GM12872 (cell line): ENCODE measurements around the gene CCDC85C.

Experiments used
- CTCF ChIP-seq: IDR thresholded peaks from 3 replicates; pipeline ENCODE4 v1.5.1; 2011; ENCODE audit warnings: low read depth, mild to moderate bottlenecking, low read length, moderate library complexity; ENCODE audit not compliant: insufficient read depth

Gene CCDC85C

GRCh38 chr14:99589651-99590530 lies 14.1 kb downstream of the CCDC85C start:
- no peak for TF ChIP-seq CTCF

- TF ChIP-seq CTCF = no peak
Observed at GRCh38 chr14:99589031-99589441, 15.0 kb downstream of the CCDC85C start.

GRCh38 chr14:99587460-99588278 lies 16.3 kb downstream of the CCDC85C start:
- TF ChIP-seq CTCF = no peak

GRCh38 chr14:99586761-99587459 lies 17.1 kb downstream of the CCDC85C start:
- no peak for TF ChIP-seq CTCF

GRCh38 chr14:99586054-99586760 lies 17.8 kb downstream of the CCDC85C start:
- no peak for TF ChIP-seq CTCF

GRCh38 chr14:99584823-99585222 lies 19.2 kb downstream of the CCDC85C start:
- TF ChIP-seq CTCF = no peak
